ENCODE measurements around the gene ATXN2.
"Not testable (repeated sequence)": the region's sequence is repeated elsewhere in the genome, so short reads cannot be mapped to it uniquely, and the experiment has no call there.

Gene ATXN2

GRCh38 chr12:111521801-111522200 lies 77.3 kb downstream of the ATXN2 start:
- no peak for TF ChIP-seq CTCF (IDR thresholded peaks at IDR 0.05; ENCODE audit: low read length, missing control alignments)
- DNase-seq (ENCODE audit: low read depth) = no peak
- no peak overlapping the region for H3K4me3 ChIP-seq (replicated peaks; ENCODE audit: low read depth, low read length)

- no peak for DNase-seq (ENCODE audit: low read depth)
- TF ChIP-seq CTCF (IDR thresholded peaks at IDR 0.05; ENCODE audit: low read length, missing control alignments) = no peak
- H3K4me3 ChIP-seq (replicated peaks; ENCODE audit: low read depth, low read length) = no peak overlapping the region
Measured at GRCh38 chr12:111519937-111520336, 79.2 kb downstream of the ATXN2 start.

- TF ChIP-seq CTCF (IDR thresholded peaks at IDR 0.05; ENCODE audit: low read length, missing control alignments) = no peak
- H3K4me3 ChIP-seq (replicated peaks; ENCODE audit: low read depth, low read length) = no peak overlapping the region
- no peak for DNase-seq (ENCODE audit: low read depth)
Measured at GRCh38 chr12:111519083-111519482, 80.0 kb downstream of the ATXN2 start.

GRCh38 chr12:111507719-111508118 lies 91.4 kb downstream of the ATXN2 start:
- not testable (repeated sequence) for H3K4me3 ChIP-seq (replicated peaks; ENCODE audit: low read depth, low read length); DNase-seq (ENCODE audit: low read depth)

- not testable (repeated sequence) for DNase-seq (ENCODE audit: low read depth); H3K4me3 ChIP-seq (replicated peaks; ENCODE audit: low read depth, low read length)
Measured at GRCh38 chr12:111507258-111507657, 91.9 kb downstream of the ATXN2 start.

GRCh38 chr12:111506260-111506659 lies 92.9 kb downstream of the ATXN2 start:
- no peak for TF ChIP-seq CTCF (IDR thresholded peaks at IDR 0.05; ENCODE audit: low read length, missing control alignments)
- no peak overlapping the region for H3K4me3 ChIP-seq (replicated peaks; ENCODE audit: low read depth, low read length)
- DNase-seq (ENCODE audit: low read depth) = no peak

GRCh38 chr12:111505601-111506036 lies 93.5 kb downstream of the ATXN2 start:
- no peak for DNase-seq (ENCODE audit: low read depth)
- H3K4me3 ChIP-seq (replicated peaks; ENCODE audit: low read depth, low read length) = no peak overlapping the region
- TF ChIP-seq CTCF (IDR thresholded peaks at IDR 0.05; ENCODE audit: low read length, missing control alignments) = peak; percentile 5

- H3K4me3 ChIP-seq (replicated peaks; ENCODE audit: low read depth, low read length) = no peak overlapping the region
- no peak for DNase-seq (ENCODE audit: low read depth)
- no peak for TF ChIP-seq CTCF (IDR thresholded peaks at IDR 0.05; ENCODE audit: low read length, missing control alignments)
Measured at GRCh38 chr12:111503116-111503515, 96.0 kb downstream of the ATXN2 start.
